SK-N-MC (cell line): ENCODE data around the gene TGFB2.

ENCODE experiments used
- EZH2 ChIP-seq: fragments of 200-600 bp; sonication (generic); IDR thresholded peaks from one replicate; pipeline ENCODE4 v1.6.1; 2017; ENCODE audit warnings: antibody characterized with exemption
- FOXP2 ChIP-seq: optimal IDR thresholded peaks from 2 replicates; pipeline ENCODE3; 2011; ENCODE audit warnings: mild to moderate bottlenecking, moderate library complexity; ENCODE audit not compliant: insufficient read depth; ENCODE audit errors: extremely low read length, control extremely low read depth

DNA sequence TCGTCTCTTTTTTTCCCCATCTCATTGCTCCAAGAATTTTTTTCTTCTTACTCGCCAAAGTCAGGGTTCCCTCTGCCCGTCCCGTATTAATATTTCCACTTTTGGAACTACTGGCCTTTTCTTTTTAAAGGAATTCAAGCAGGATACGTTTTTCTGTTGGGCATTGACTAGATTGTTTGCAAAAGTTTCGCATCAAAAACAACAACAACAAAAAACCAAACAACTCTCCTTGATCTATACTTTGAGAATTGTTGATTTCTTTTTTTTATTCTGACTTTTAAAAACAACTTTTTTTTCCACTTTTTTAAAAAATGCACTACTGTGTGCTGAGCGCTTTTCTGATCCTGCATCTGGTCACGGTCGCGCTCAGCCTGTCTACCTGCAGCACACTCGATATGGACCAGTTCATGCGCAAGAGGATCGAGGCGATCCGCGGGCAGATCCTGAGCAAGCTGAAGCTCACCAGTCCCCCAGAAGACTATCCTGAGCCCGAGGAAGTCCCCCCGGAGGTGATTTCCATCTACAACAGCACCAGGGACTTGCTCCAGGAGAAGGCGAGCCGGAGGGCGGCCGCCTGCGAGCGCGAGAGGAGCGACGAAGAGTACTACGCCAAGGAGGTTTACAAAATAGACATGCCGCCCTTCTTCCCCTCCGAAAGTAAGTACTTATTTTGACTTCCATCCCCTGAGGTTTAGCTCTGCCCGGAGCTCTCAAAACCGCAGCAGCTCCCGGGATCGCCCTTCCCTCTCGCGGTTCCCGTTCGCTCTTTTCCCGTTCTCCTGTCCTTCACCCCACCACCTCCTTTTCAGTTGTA lies 1.5 kb downstream of the TGFB2 start:
- TF ChIP-seq EZH2, result no peak
- no peak for TF ChIP-seq FOXP2
